PC-9 (cell line): ENCODE data around the gene BAD.

Experiments used
- CTCF ChIP-seq: fragments of 200-600 bp; sonication (generic); conservative IDR thresholded peaks from 2 replicates; pipeline ENCODE4 v1.6.1; 2017; ENCODE audit warnings: mixed run types, antibody characterized with exemption, mild to moderate bottlenecking, moderate library complexity
- EZH2 ChIP-seq: fragments of 200-600 bp; sonication (generic); IDR thresholded peaks from 2 replicates; pipeline ENCODE4 v1.8.0; 2017; ENCODE audit warnings: antibody characterized with exemption, low read depth

GRCh38 chr11:64324692-64325469 is 40.4 kb upstream of the BAD start:
- no peak for TF ChIP-seq CTCF
- no peak for TF ChIP-seq EZH2
